Measurements from ENCODE around the gene PCOLCE2.

PCOLCE2 gene

DNA sequence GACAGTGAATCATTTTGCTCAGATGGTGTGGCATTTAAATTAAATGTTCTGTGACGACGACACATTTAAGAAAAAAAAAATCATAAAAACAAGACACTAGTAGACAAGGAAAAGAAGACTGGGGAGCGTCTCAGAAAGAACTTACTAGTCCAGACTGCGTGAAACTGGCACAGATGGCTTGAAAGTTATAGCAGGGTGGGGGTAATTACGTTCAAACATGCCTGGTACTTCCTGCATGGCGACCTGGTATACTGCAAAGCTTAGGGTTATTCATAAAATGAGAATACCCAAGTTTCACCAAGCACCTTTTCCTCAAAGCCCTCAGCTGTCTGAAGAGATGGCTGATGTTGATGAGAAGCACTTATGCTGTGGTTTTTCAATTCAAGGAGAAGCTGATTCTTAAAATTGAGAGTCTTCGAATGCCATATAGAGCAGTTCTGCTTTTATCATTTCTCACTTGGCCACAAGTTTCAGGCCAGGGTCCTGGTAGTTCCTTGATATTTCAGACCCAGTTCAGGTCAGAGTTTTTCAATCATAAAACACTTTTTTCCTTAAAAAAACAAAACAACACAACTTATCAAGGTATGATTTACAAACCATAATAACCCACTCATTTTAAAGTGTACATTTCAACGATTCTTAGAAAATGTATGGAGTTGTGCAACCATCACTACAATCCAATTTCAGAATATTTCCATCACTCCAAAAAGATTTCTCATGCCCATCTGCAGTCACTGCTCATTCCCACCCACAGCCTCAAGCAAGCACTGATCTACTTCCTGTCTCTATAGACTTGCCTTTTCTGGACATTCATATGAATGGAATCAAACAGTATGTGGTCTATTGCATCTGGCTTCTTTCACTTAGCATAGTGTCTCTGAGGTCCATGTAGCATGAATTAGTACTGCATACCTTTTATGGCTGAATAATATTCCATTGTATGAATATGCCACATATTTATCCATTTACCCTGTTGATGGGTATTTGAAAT lies 24.7 kb downstream of the PCOLCE2 start:
- H3K4me3 Mint-ChIP-seq = no peak overlapping the region
- ATAC-seq (ENCODE audit: low read depth) (no peak), DNase-seq (ENCODE audit: low spot score in 2 of 2) (no peak)
- no peak overlapping the region for H3K27ac Mint-ChIP-seq
- H3K4me1 Mint-ChIP-seq = no peaks in the 10 kb centered on the region
- H3K27me3 Mint-ChIP-seq = peaks cover 9% of the 10 kb centered on the region
- H3K36me3 Mint-ChIP-seq = no peaks in the 10 kb centered on the region
- no peaks in the 10 kb centered on the region for H3K9me3 Mint-ChIP-seq

DNA sequence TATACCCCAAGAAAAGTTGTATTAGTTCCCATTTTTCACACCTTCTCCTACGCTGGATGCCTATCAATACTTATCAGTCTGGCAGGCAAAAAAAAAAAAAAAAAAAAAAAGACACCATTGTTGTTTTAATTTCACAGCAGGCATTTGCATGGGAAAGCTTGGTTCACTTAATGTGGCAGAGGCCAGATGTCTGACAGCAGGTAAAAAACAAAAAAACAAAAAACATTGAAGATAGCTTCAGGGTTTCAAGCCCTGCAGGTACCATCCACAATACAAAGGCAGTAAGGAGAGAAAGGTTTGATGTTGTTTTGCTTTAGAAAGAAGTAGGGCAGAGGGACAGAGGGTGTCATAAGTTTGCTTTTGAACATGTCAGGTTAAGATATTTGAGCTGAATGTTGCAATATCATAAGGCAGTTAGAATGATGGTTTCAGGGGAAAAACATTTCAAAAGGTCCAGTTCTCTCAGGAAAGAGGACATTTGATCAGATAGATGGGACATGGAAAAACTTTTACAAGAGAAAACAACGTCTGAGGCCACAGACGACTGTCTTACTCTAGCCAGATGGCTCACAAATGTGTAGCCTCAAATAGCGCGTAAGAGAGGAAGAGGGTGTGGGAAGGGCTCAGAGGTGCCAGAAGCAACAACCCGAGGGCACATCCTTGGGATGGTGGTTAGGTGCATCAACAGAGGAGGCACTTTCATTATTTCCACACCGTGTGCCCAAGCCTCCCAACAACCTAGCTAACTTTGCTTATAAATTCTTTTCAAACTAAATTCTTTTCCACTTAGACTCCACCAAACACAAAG lies 25.7 kb downstream of the PCOLCE2 start:
- no peak overlapping the region for H3K4me3 Mint-ChIP-seq
- H3K36me3 Mint-ChIP-seq = no peaks in the 10 kb centered on the region
- peaks cover 9% of the 10 kb centered on the region for H3K27me3 Mint-ChIP-seq
- H3K9me3 Mint-ChIP-seq = no peaks in the 10 kb centered on the region
- DNase-seq (ENCODE audit: low spot score in 2 of 2) (no peak), ATAC-seq (ENCODE audit: low read depth) (no peak)
- no peak overlapping the region for H3K27ac Mint-ChIP-seq
- no peaks in the 10 kb centered on the region for H3K4me1 Mint-ChIP-seq

GRCh38 chr3:142861926-142862325 lies 27.0 kb downstream of the PCOLCE2 start:
- H3K9me3 Mint-ChIP-seq = no peaks in the 10 kb centered on the region
- no peak overlapping the region for H3K4me3 Mint-ChIP-seq
- no peak for DNase-seq (ENCODE audit: low spot score in 2 of 2)
- H3K36me3 Mint-ChIP-seq = no peaks in the 10 kb centered on the region
- no peak for ATAC-seq (ENCODE audit: low read depth)
- no peak overlapping the region for H3K27ac Mint-ChIP-seq
- H3K27me3 Mint-ChIP-seq = peaks cover 9% of the 10 kb centered on the region
- no peaks in the 10 kb centered on the region for H3K4me1 Mint-ChIP-seq

GRCh38 chr3:142858043-142858442 lies 30.8 kb downstream of the PCOLCE2 start:
- no peak overlapping the region for H3K4me3 Mint-ChIP-seq
- H3K27ac Mint-ChIP-seq = no peak overlapping the region
- ATAC-seq (ENCODE audit: low read depth) (no peak), DNase-seq (ENCODE audit: low spot score in 2 of 2) (no peak)
- no peaks in the 10 kb centered on the region for H3K4me1 Mint-ChIP-seq
- no peaks in the 10 kb centered on the region for H3K9me3 Mint-ChIP-seq
- no peaks in the 10 kb centered on the region for H3K36me3 Mint-ChIP-seq
- peaks cover 8% of the 10 kb centered on the region for H3K27me3 Mint-ChIP-seq

DNA sequence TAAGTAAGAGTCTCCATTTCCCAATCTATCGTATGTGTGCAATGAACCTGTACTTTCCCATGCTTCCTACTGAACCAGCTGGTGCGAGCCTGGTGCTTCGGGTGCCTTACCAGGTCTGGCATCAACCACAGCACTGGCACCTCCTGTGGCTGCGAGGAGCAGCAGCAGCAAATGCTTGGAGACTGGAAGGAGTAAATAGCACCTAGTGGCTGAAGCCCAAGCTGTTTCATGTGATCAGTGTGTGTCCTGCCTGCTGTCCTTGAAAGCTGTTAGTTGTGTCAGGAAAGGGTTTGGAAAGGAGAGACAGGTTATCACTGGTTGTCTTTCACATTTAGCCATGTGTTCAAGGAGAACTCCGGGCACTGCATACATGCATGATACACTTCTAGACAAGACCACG lies 31.8 kb downstream of the PCOLCE2 start:
- ATAC-seq (ENCODE audit: low read depth) (no peak), DNase-seq (ENCODE audit: low spot score in 2 of 2) (no peak)
- H3K4me1 Mint-ChIP-seq = no peaks in the 10 kb centered on the region
- H3K36me3 Mint-ChIP-seq = no peaks in the 10 kb centered on the region
- H3K27me3 Mint-ChIP-seq = peaks cover 6% of the 10 kb centered on the region
- H3K27ac Mint-ChIP-seq = no peak overlapping the region
- H3K4me3 Mint-ChIP-seq = no peak overlapping the region
- no peaks in the 10 kb centered on the region for H3K9me3 Mint-ChIP-seq

DNA sequence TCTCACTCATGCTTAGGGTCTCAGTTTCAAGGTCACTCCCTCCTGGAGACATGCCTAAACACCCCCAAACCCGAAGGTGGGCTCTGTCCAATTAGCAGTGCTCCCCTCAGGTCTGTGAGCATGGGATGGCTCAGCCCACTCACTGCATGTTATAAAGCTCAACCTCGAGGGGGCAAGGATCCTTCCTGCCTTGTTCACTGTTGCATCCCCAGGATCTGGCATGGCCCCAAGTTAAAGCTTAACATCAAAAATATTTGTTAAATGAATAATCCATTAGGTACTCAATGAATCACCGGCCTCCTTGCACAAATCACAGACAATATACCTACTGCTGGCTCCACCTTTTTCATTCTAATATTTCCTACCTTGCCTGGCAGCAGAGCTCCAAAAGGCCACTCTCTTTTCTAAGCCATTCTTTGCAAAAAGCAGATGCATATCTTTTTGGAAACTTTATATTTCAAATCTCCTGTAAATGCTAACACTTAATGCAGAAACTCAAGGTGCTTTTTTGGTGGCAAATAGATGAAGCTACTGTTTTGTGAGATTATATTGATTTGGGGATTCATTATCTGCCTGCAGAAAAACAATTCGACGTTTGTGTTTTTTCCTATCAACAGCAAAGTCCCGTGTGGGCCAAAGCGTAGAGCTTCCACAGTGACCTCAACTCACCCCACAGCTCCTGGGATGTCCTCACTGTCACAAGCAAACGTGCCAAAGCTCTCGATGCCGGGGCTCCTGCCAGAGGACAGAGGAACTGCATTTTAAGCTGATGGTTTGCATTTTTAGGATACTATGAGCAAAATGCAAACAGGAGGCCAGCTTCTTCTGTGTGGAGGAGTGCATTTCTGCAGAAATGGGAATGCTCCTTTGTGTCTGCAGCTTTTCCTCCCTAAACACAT lies 35.4 kb downstream of the PCOLCE2 start:
- H3K9me3 Mint-ChIP-seq = no peaks in the 10 kb centered on the region
- peaks cover 5% of the 10 kb centered on the region for H3K27me3 Mint-ChIP-seq
- no peak overlapping the region for H3K27ac Mint-ChIP-seq
- no peaks in the 10 kb centered on the region for H3K4me1 Mint-ChIP-seq
- DNase-seq (ENCODE audit: low spot score in 2 of 2) (no peak), ATAC-seq (ENCODE audit: low read depth) (no peak)
- no peak overlapping the region for H3K4me3 Mint-ChIP-seq
- H3K36me3 Mint-ChIP-seq = no peaks in the 10 kb centered on the region

DNA sequence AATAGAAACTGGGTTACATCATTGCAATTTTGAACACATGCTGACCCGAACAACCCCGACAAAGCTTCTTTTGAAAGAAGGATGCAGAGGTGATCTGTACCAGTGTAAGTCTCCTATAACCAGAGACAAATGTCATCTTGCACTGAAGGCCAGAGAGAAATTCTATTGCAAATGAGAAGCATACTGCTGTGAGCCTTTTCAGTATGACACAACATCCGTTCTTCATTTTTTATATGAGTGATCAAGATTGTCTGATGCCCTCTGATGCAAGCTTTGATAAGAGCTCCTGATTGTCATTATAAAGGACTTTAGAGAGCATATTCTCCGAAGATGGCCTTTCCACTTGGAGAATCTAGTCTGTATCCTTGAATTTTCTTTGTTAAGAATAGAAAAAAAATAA lies 36.9 kb downstream of the PCOLCE2 start:
- no peak for ATAC-seq (ENCODE audit: low read depth)

GRCh38 chr3:142850395-142851023 lies 38.4 kb downstream of the PCOLCE2 start:
- no peak for DNase-seq (ENCODE audit: low spot score in 2 of 2)
- Mint-ChIP-seq H3K4me3 (no peak overlapping the region), H3K27ac (no peak overlapping the region), H3K4me1 (no peaks in the 10 kb centered on the region), H3K9me3 (no peaks in the 10 kb centered on the region), H3K27me3 (peaks cover 3% of the 10 kb centered on the region), H3K36me3 (peaks cover 2% of the 10 kb centered on the region)
- ATAC-seq (ENCODE audit: low read depth) = no peak

More for the DNA sequence above, 36.9 kb downstream of the PCOLCE2 start:
- no peak for DNase-seq (ENCODE audit: low spot score in 2 of 2)
- Mint-ChIP-seq H3K4me3 (no peak overlapping the region), H3K36me3 (no peaks in the 10 kb centered on the region), H3K27me3 (peaks cover 7% of the 10 kb centered on the region), H3K9me3 (no peaks in the 10 kb centered on the region), H3K27ac (no peak overlapping the region), H3K4me1 (no peaks in the 10 kb centered on the region)

DNA sequence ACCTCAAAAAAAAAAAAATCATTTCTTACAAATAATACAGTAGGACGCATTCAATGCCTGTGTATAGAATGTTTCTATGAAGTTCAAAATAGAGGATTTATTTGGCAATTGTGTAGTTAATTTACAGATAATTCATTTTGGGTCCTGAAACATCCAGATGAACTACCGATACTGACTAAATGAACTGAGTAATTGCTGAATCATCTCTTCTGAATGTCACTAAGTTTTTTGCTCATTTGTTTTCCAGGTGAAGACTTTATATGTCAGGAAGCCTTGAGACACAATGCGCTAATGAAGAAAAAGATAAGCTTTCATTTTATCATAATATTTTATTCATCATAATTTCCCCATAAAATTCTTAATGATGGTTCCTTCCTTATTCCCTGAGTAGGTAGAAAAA lies 39.7 kb downstream of the PCOLCE2 start:
- DNase-seq (ENCODE audit: low spot score in 2 of 2) (no peak), ATAC-seq (ENCODE audit: low read depth) (no peak)
- peaks cover 2% of the 10 kb centered on the region for H3K36me3 Mint-ChIP-seq
- no peak overlapping the region for H3K4me3 Mint-ChIP-seq
- H3K27me3 Mint-ChIP-seq = peaks cover 3% of the 10 kb centered on the region
- no peaks in the 10 kb centered on the region for H3K4me1 Mint-ChIP-seq
- no peaks in the 10 kb centered on the region for H3K9me3 Mint-ChIP-seq
- H3K27ac Mint-ChIP-seq = no peak overlapping the region

- DNase-seq (ENCODE audit: low spot score in 2 of 2) = no peak
- Mint-ChIP-seq H3K4me1 (no peaks in the 10 kb centered on the region), H3K27ac (no peak overlapping the region), H3K4me3 (no peak overlapping the region), H3K36me3 (peaks cover 2% of the 10 kb centered on the region), H3K9me3 (no peaks in the 10 kb centered on the region), H3K27me3 (peaks cover 3% of the 10 kb centered on the region)
- no peak for ATAC-seq (ENCODE audit: low read depth)
These were observed 41.9 kb downstream of the PCOLCE2 start for GRCh38 chr3:142846779-142847577.

DNA sequence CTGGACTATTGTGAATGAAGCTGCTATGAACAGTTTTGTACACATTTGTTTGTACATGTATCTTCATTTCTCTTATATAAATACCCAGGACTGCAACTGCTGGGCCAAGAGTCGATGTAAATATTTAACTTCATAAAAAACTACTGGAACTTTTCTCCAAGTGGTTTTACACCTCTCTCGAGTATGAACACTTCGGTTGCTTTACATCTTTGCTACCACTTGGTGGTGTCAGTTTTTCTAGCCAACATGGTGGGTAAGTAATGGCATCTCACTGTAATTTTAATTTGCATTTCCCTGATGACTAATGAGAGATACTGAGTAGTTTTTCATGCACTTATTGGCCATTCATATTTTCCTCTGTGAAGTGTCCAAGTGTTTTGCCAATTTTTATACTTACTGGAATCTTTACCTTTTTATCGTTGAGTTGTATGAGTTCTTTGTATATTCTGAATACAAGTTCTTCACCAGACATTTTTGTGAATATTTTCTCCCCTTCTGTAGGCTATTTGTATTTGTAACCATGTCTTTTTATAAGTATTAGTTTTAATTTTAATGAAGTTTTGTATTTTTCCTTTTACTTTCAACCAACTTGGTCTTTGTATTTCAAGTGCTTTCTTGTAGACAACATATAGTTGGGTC lies 44.4 kb downstream of the PCOLCE2 start:
- no peak overlapping the region for H3K4me3 Mint-ChIP-seq
- DNase-seq (ENCODE audit: low spot score in 2 of 2) (no peak), ATAC-seq (ENCODE audit: low read depth) (no peak)
- peaks cover 2% of the 10 kb centered on the region for H3K36me3 Mint-ChIP-seq
- H3K9me3 Mint-ChIP-seq = no peaks in the 10 kb centered on the region
- H3K27me3 Mint-ChIP-seq = peaks cover 7% of the 10 kb centered on the region
- no peak overlapping the region for H3K27ac Mint-ChIP-seq
- no peaks in the 10 kb centered on the region for H3K4me1 Mint-ChIP-seq

GRCh38 chr3:142839831-142840230 lies 49.1 kb downstream of the PCOLCE2 start:
- no peak for DNase-seq (ENCODE audit: low spot score in 2 of 2)
- H3K9me3 Mint-ChIP-seq = no peaks in the 10 kb centered on the region

More at GRCh38 chr3:142839831-142840230, 49.1 kb downstream of the PCOLCE2 start:
- ATAC-seq (ENCODE audit: low read depth) = no peak
- Mint-ChIP-seq H3K4me3 (no peak overlapping the region), H3K27ac (no peak overlapping the region), H3K4me1 (no peaks in the 10 kb centered on the region), H3K36me3 (no peaks in the 10 kb centered on the region), H3K27me3 (peaks cover 4% of the 10 kb centered on the region)

All from memory B cell (primary cell).